ENCODE results near the gene BRME1.
A peak's percentile ranks its signal among the peaks of the same experiment; 100 is the strongest.

BRME1 gene

GRCh38 chr19:13888281-13888680 is 17.6 kb downstream of the BRME1 start:
- DNase-seq (ENCODE audit: low read depth in 2 of 3, low spot score in 1 of 3), result no peak

- DNase-seq (ENCODE audit: low read depth in 2 of 3, low spot score in 1 of 3), result no peak
These were observed 18.4 kb downstream of the BRME1 start for GRCh38 chr19:13887517-13887916.

- DNase-seq (ENCODE audit: low read depth in 2 of 3, low spot score in 1 of 3), result no peak
These were observed 18.9 kb downstream of the BRME1 start for GRCh38 chr19:13887018-13887436.

GRCh38 chr19:13885826-13886365 is 20.0 kb downstream of the BRME1 start:
- no peak for DNase-seq (ENCODE audit: low read depth in 2 of 3, low spot score in 1 of 3)

GRCh38 chr19:13884726-13885591 is 21.0 kb downstream of the BRME1 start:
- DNase-seq (ENCODE audit: low read depth in 2 of 3, low spot score in 1 of 3), result no peak

- no peak for DNase-seq (ENCODE audit: low read depth in 2 of 3, low spot score in 1 of 3)
These were observed 22.3 kb downstream of the BRME1 start for GRCh38 chr19:13883516-13884064.

- DNase-seq (ENCODE audit: low read depth in 2 of 3, low spot score in 1 of 3), result no peak
These were observed 23.1 kb downstream of the BRME1 start for GRCh38 chr19:13882836-13883235.

GRCh38 chr19:13882419-13882795 is 23.5 kb downstream of the BRME1 start:
- DNase-seq (ENCODE audit: low read depth in 2 of 3, low spot score in 1 of 3), result no peak

GRCh38 chr19:13881692-13882418 is 24.1 kb downstream of the BRME1 start:
- peak in 1 of 3 donors; percentile 35 for DNase-seq (ENCODE audit: low read depth in 2 of 3, low spot score in 1 of 3)

GRCh38 chr19:13881251-13881691 is 24.6 kb downstream of the BRME1 start:
- DNase-seq (ENCODE audit: low read depth in 2 of 3, low spot score in 1 of 3), result no peak

- peak; percentile 98 to 99 (median 99) for DNase-seq (ENCODE audit: low read depth in 2 of 3, low spot score in 1 of 3)
These were observed 25.6 kb downstream of the BRME1 start for GRCh38 chr19:13880059-13881043.

- no peak for DNase-seq (ENCODE audit: low read depth in 2 of 3, low spot score in 1 of 3)
These were observed 28.6 kb downstream of the BRME1 start for GRCh38 chr19:13877303-13877702.

GRCh38 chr19:13876834-13877233 is 29.1 kb downstream of the BRME1 start, which contains the start of gene NANOS3:
NANOS3 (plus strand) TSS chr19:13877134; CDS start chr19:13877249, 115 bp downstream.
- DNase-seq (ENCODE audit: low read depth in 2 of 3, low spot score in 1 of 3), result no peak

GRCh38 chr19:13875824-13876223 is 30.1 kb downstream of the BRME1 start:
- no peak for DNase-seq (ENCODE audit: low read depth in 2 of 3, low spot score in 1 of 3)

- no peak for DNase-seq (ENCODE audit: low read depth in 2 of 3, low spot score in 1 of 3)
These were observed 31.9 kb downstream of the BRME1 start for GRCh38 chr19:13873834-13874515.

- DNase-seq (ENCODE audit: low read depth in 2 of 3, low spot score in 1 of 3), result no peak
These were observed 33.1 kb downstream of the BRME1 start for GRCh38 chr19:13872695-13873389.

- DNase-seq (ENCODE audit: low read depth in 2 of 3, low spot score in 1 of 3), result no peak
These were observed 33.6 kb downstream of the BRME1 start for GRCh38 chr19:13872339-13872694.

GRCh38 chr19:13870873-13871272 is 35.0 kb downstream of the BRME1 start:
- DNase-seq (ENCODE audit: low read depth in 2 of 3, low spot score in 1 of 3), result no peak

GRCh38 chr19:13869281-13869680 is 36.6 kb downstream of the BRME1 start:
- no peak for DNase-seq (ENCODE audit: low read depth in 2 of 3, low spot score in 1 of 3)
